RWPE2 (cell line): ENCODE data around the gene IRX5.

Source experiments
- ATAC-seq: fragments of 200-7000 bp; cut with Tn5 transposase; 3 replicates; pipeline ENCODE4 v1.9.1; 2021; ENCODE audit warnings: low read depth
- DNase-seq: peaks from one replicate; pipeline ENCODE4 v3.0.0-alpha.2; 2020; ENCODE audit warnings: low spot score
- H3K27ac ChIP-seq: fragments of 450-650 bp; 2 replicates; pipeline ENCODE4 v1.5.1; 2017; ENCODE audit warnings: mild to moderate bottlenecking; ENCODE audit not compliant: poor library complexity, severe bottlenecking
- H3K27me3 ChIP-seq: fragments of 250-450 bp; sonication (Bioruptor Pico); 2 replicates; pipeline ENCODE4 v1.5.1; 2021; ENCODE audit warnings: mild to moderate bottlenecking, moderate library complexity; ENCODE audit not compliant: insufficient read depth, poor library complexity, severe bottlenecking
- H3K36me3 ChIP-seq: fragments of 250-450 bp; sonication (Bioruptor Pico); 2 replicates; pipeline ENCODE4 v1.5.1; 2020; ENCODE audit warnings: low read depth, mild to moderate bottlenecking, moderate library complexity
- H3K4me1 ChIP-seq: fragments of 250-450 bp; sonication (Bioruptor Pico); 2 replicates; pipeline ENCODE4 v1.5.1; 2021; ENCODE audit warnings: mild to moderate bottlenecking, moderate library complexity; ENCODE audit not compliant: insufficient read depth, poor library complexity, severe bottlenecking
- H3K4me3 ChIP-seq: fragments of 250-450 bp; sonication (Bioruptor Pico); 2 replicates; pipeline ENCODE4 v1.5.1; 2021; ENCODE audit warnings: mild to moderate bottlenecking, moderate library complexity; ENCODE audit not compliant: severe bottlenecking
- H3K9me3 ChIP-seq: fragments of 250-450 bp; sonication (Bioruptor Pico); 2 replicates; pipeline ENCODE4 v1.5.1; 2021; ENCODE audit warnings: mild to moderate bottlenecking, moderate library complexity; ENCODE audit not compliant: severe bottlenecking
- TF ChIP-seq, protein P1 (sequence below): fragments of 450-650 bp; IDR thresholded peaks from one replicate; pipeline ENCODE4 v1.5.1; 2017; ENCODE audit warnings: mild to moderate bottlenecking, moderate library complexity; ENCODE audit not compliant: poor library complexity, severe bottlenecking

Gene IRX5

DNA sequence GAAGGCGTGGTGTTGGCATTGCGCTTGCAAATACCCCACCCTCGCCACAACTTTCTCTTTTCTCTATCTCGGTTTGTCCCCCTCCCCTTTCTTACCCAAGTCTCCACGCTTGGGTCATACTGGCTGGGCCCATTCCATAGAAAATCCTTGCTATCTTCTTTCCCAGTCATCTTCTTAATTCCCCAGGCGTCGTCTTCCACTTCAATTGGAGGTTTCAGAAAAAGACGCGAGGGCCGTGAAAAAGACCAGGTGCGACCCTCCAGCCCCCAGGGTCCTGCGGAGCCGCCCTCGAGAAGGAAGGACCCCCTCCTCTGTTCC is 8.3 kb downstream of the IRX5 start:
- H3K36me3 ChIP-seq: no peaks in the 10 kb centered on the region

DNA sequence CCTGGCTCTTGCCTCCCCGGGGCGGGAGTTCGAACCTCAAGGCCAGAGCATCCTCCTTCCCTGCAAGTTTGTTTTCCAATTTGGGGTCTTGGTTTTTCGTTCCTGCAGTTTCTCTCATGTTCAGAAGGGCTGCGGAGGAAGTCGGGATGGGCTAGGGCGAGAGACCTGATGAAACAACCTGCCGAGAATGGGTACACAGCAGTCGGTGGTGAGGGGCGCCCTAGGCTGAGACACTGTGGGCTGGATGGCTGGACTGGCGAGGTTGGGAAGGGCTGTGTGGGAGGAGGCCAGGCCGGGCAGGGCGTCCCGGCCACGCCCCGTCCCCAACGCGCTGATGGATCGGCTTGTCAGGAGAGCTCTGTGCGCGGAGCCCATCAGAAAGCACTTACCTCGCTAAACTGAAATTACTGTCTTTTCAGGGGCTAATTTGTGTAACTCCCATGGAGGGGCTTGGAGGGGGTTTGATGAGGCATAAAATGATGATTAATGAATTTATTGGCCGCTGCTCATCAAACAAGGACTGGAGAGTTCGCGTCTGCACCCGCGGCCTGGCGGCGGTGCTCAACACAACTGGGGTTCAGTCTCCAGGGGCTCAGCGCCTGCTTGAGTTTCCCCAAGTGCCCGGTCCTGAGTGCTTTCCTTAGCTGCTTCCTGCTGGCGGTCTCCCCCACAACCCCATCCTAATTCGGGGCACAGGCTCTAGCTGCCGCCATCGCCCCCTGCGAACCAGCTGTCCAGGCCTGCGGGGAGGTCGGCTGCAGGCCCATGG is 9.0 kb downstream of the IRX5 start:
- DNase-seq: no peak
- TF ChIP-seq, protein P1, sequence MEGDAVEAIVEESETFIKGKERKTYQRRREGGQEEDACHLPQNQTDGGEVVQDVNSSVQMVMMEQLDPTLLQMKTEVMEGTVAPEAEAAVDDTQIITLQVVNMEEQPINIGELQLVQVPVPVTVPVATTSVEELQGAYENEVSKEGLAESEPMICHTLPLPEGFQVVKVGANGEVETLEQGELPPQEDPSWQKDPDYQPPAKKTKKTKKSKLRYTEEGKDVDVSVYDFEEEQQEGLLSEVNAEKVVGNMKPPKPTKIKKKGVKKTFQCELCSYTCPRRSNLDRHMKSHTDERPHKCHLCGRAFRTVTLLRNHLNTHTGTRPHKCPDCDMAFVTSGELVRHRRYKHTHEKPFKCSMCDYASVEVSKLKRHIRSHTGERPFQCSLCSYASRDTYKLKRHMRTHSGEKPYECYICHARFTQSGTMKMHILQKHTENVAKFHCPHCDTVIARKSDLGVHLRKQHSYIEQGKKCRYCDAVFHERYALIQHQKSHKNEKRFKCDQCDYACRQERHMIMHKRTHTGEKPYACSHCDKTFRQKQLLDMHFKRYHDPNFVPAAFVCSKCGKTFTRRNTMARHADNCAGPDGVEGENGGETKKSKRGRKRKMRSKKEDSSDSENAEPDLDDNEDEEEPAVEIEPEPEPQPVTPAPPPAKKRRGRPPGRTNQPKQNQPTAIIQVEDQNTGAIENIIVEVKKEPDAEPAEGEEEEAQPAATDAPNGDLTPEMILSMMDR: no peak
- Histone ChIP-seq H3K27ac (no peak overlapping the region), H3K4me1 (no peaks in the 10 kb centered on the region), H3K4me3 (no peak overlapping the region), H3K36me3 (no peaks in the 10 kb centered on the region), H3K27me3 (peaks cover 48% of the 10 kb centered on the region), H3K9me3 (no peaks in the 10 kb centered on the region)
- no peak for ATAC-seq

More for the DNA sequence above, 8.3 kb downstream of the IRX5 start:
- TF ChIP-seq, protein P1: no peak
- Histone ChIP-seq H3K27me3 (peaks cover 55% of the 10 kb centered on the region), H3K9me3 (no peaks in the 10 kb centered on the region), H3K4me3 (no peak overlapping the region), H3K4me1 (no peaks in the 10 kb centered on the region), H3K27ac (no peak overlapping the region)
- DNase-seq (no peak), ATAC-seq (no peak)

- Histone ChIP-seq H3K27ac (no peak overlapping the region), H3K27me3 (peaks cover 42% of the 10 kb centered on the region)
- ATAC-seq: no peak
Measured at GRCh38 chr16:54940279-54940604, 9.6 kb downstream of the IRX5 start.

GRCh38 chr16:54942353-54942943 is 11.8 kb downstream of the IRX5 start:
- TF ChIP-seq, protein P1: no peak
- Histone ChIP-seq H3K4me1 (no peaks in the 10 kb centered on the region), H3K36me3 (no peaks in the 10 kb centered on the region), H3K27ac (no peak overlapping the region), H3K27me3 (peaks cover 20% of the 10 kb centered on the region), H3K4me3 (no peak overlapping the region), H3K9me3 (no peaks in the 10 kb centered on the region)
- no peak for DNase-seq
- ATAC-seq: no peak

More at GRCh38 chr16:54940279-54940604, 9.6 kb downstream of the IRX5 start:
- TF ChIP-seq, protein P1: no peak
- no peaks in the 10 kb centered on the region for H3K9me3 ChIP-seq
- H3K4me1 ChIP-seq: no peaks in the 10 kb centered on the region
- DNase-seq: no peak
- H3K36me3 ChIP-seq: no peaks in the 10 kb centered on the region
- H3K4me3 ChIP-seq: no peak overlapping the region

- H3K36me3 ChIP-seq: no peaks in the 10 kb centered on the region
- H3K27ac ChIP-seq: no peak overlapping the region
- H3K4me1 ChIP-seq: no peaks in the 10 kb centered on the region
- no peak for ATAC-seq
- H3K9me3 ChIP-seq: no peaks in the 10 kb centered on the region
- DNase-seq: no peak
- TF ChIP-seq, protein P1: no peak
- H3K27me3 ChIP-seq: peaks cover 5% of the 10 kb centered on the region
- H3K4me3 ChIP-seq: no peak overlapping the region
Measured at GRCh38 chr16:54944002-54944401, 13.3 kb downstream of the IRX5 start.
